Upper lobe of left lung (tissue), 6 donors: ENCODE measurements around the gene PTPRD. TPM values are rescaled to one million over a fixed set of nuclear protein-coding genes. Genes with fewer than 3 reads are reported as not detected.

Source experiments
- ATAC-seq, 2 donors: fragments of 200-7000 bp; cut with Tn5 transposase; one replicate each; pipeline ENCODE4 v1.9.1; 2022; ENCODE audit warnings: mild to moderate bottlenecking in 2 of 2, moderate library complexity in 2 of 2; ENCODE audit not compliant: low FRiP score in 2 of 2
- DNase-seq, 2 donors: peaks; one replicate each; pipeline ENCODE4 v3.0.0-alpha.2; 2019 to 2020
- H3K27ac ChIP-seq, 4 donors: fragments of 200-600 bp; sonication (generic); one replicate each; pipeline ENCODE4 v1.5.1; 2016 to 2019
- H3K27me3 ChIP-seq, 4 donors: fragments of 200-600 bp; sonication (generic); one replicate each; pipeline ENCODE4 v1.5.1; 2017 to 2019
- H3K36me3 ChIP-seq, 4 donors: fragments of 200-600 bp; sonication (generic); one replicate each; pipeline ENCODE4 v1.5.1; 2016 to 2019
- H3K4me1 ChIP-seq, 4 donors: fragments of 200-600 bp; sonication (generic); one replicate each; pipeline ENCODE4 v1.5.1; 2018 to 2019
- H3K4me3 ChIP-seq, 4 donors: fragments of 200-600 bp; sonication (generic); one replicate each; pipeline ENCODE4 v1.5.1; 2017 to 2019; ENCODE audit warnings: mild to moderate bottlenecking in 2 of 4, moderate library complexity in 1 of 4
- H3K9me3 ChIP-seq, 4 donors: fragments of 200-600 bp; sonication (generic); one replicate each; pipeline ENCODE4 v1.5.1; 2018 to 2019
- EP300 ChIP-seq, 4 donors: sonication (generic); formaldehyde crosslinking; IDR thresholded peaks; one replicate each; pipeline ENCODE4 v1.5.1; 2017; ENCODE audit warnings: antibody characterized with exemption in 4 of 4, control low read depth in 2 of 4
- POLR2A ChIP-seq, 4 donors: fragments of 450-650 bp; IDR thresholded peaks; one replicate each; pipeline ENCODE4 v1.5.1; 2016 to 2017; ENCODE audit warnings: antibody characterized with exemption in 4 of 4, mild to moderate bottlenecking in 2 of 4
- POLR2AphosphoS5 ChIP-seq, 2 donors: sonication (generic); formaldehyde crosslinking; IDR thresholded peaks; one replicate each; pipeline ENCODE4 v1.5.1; 2017; ENCODE audit warnings: antibody characterized with exemption in 2 of 2
- WGBS, 2 donors: methylation state at CpG; one replicate each; pipeline ENCODE4 v1.1.5; 2017 to 2018; 5-methylcytosine and 5-hydroxymethylcytosine counted together
- total RNA-seq, 6 donors: library from RNA; depleted of rRNA in 4 of 6; stranded (reverse); fragments of >200 nt in 4 of 6; gene quantifications; one replicate each; pipeline versions ENCODE4 v1.1.0 to v1.2.1, GENCODE V29; 2016 to 2021
- TF ChIP-seq, protein P1 (sequence below), 6 experiments: fragments of 450-650 bp in 4 of 6; fragments of 200-600 bp in 2 of 6; sonication (generic) in 2 of 6; IDR thresholded peaks; one replicate each; pipeline ENCODE4 v1.5.1; 2016 to 2019; ENCODE audit warnings: antibody characterized with exemption in 6 of 6
- donor health status: DM: no; HTN: no; CAD: no; lungs with moderate emphysema.
- donor health status: DM: no; HTN: yes; CAD: no; lungs with severe emphysema.

PTPRD gene
- total RNA-seq, 6 donors from 2014 or later = 7.4 to 46.1 (median 14.5) TPM

DNA sequence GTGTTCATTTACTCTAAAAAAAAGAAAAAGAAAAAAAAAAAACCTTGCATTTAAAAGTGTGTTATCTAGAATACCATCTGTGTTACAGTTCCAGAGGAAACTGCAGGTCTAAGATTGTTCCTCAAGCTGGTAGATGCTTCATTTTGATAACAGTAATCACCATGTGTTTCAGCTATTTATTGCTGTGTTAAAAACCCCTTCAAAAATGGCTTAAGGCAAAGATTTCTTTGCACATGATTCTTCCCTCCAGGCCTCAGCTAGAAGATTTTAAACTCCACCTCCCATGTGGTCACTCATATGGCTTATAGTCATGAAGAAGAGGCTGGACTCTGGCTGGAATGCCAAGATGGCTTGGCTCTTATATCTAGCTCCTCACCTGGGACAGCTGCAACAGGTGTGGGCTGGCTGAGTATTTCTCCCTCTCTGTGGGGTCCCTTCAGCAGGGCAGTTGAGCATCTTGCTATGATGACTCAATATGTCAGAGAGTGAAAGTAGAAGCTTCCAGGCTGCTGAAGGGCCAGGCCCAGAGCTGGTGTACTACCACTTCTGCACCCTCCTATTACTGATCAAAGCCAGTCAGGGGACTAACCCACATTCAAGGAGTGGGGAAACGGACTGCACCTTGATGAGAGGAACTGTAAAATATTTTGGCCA, 1892.8 kb downstream of the PTPRD start:
- Histone ChIP-seq H3K4me3 (no peak overlapping the region), H3K27ac (no peak overlapping the region), H3K4me1 (no peaks in the 10 kb centered on the region), H3K9me3 (no peaks in the 10 kb centered on the region), H3K27me3 (no peaks in the 10 kb centered on the region), H3K36me3 (no peaks in the 10 kb centered on the region)
- no peak for DNase-seq
- WGBS, 2 donors = 73 to 82% methylated on average over 1 of the region's 1 CpG
- ATAC-seq = no peak
- TF ChIP-seq POLR2A (IDR thresholded peaks at IDR 0.05) = no peak
- no peak for TF ChIP-seq POLR2AphosphoS5 (IDR thresholded peaks at IDR 0.05)
- TF ChIP-seq, protein P1, sequence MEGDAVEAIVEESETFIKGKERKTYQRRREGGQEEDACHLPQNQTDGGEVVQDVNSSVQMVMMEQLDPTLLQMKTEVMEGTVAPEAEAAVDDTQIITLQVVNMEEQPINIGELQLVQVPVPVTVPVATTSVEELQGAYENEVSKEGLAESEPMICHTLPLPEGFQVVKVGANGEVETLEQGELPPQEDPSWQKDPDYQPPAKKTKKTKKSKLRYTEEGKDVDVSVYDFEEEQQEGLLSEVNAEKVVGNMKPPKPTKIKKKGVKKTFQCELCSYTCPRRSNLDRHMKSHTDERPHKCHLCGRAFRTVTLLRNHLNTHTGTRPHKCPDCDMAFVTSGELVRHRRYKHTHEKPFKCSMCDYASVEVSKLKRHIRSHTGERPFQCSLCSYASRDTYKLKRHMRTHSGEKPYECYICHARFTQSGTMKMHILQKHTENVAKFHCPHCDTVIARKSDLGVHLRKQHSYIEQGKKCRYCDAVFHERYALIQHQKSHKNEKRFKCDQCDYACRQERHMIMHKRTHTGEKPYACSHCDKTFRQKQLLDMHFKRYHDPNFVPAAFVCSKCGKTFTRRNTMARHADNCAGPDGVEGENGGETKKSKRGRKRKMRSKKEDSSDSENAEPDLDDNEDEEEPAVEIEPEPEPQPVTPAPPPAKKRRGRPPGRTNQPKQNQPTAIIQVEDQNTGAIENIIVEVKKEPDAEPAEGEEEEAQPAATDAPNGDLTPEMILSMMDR (IDR thresholded peaks at IDR 0.05) = no peak
- no peak for TF ChIP-seq EP300 (IDR thresholded peaks at IDR 0.05)

DNA sequence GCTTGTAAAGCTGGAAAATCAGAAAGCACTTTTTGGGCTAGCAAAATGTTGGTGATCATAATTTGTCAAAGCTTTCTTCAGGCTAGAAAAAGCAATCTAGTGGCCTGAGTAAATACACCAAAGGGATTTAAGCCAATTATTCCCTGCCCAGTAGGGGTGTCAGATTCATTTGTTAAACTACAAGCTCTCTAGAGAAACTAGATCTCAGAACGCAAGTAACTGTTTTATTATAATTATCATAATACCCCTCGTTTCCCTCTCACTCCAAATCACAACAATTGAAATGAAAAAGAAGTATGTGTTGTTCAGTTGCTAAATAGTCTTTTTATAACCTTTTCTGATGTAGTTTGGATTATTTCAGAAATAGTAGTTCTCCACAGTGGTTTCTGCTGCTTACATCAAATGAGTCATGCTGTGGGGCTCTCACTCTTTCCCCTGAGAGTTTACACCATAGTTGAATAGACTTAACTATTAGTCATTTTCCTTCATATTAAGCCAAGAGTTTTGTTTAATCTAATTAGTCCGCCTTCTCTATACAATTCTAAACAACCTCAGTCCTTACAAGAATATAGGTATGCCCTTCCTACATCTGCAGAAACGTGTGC, 1894.6 kb downstream of the PTPRD start:
- no peak overlapping the region for H3K27ac ChIP-seq
- no peaks in the 10 kb centered on the region for H3K4me1 ChIP-seq
- TF ChIP-seq, protein P1 (IDR thresholded peaks at IDR 0.05) = no peak
- TF ChIP-seq POLR2AphosphoS5 (IDR thresholded peaks at IDR 0.05) (no peak), POLR2A (IDR thresholded peaks at IDR 0.05) (no peak), EP300 (IDR thresholded peaks at IDR 0.05) (no peak)
- peak in 1 of 2 donors; percentile 80 for ATAC-seq
- no peaks in the 10 kb centered on the region for H3K36me3 ChIP-seq
- DNase-seq = no peak
- no peaks in the 10 kb centered on the region for H3K9me3 ChIP-seq
- H3K4me3 ChIP-seq = no peak overlapping the region
- 73 to 74% methylated on average over 4 of the region's 4 CpGs for WGBS, 2 donors
- no peaks in the 10 kb centered on the region for H3K27me3 ChIP-seq

DNA sequence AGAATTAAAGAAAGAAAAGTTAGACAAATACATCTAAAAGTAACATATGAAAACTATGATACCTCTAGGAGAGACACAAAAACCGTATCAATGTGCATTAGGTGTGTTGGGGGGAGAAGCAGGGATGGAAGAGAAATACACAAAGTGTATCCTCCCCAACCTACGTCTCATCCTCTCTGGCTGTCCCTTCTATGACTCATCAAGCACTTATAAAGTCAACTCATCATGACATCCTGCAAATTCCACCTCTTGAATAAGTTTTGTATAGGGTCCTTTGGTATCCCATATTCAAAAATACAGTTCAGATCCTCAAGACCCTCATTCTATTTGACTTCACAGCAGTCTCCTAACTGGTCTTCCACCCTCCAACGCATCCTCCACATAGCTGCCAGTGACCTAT, 1895.7 kb downstream of the PTPRD start:
- DNase-seq (no peak), ATAC-seq (no peak)
- H3K4me1 ChIP-seq = no peaks in the 10 kb centered on the region
- 84 to 87% methylated on average over 3 of the region's 3 CpGs for WGBS, 2 donors
- no peaks in the 10 kb centered on the region for H3K9me3 ChIP-seq
- no peaks in the 10 kb centered on the region for H3K36me3 ChIP-seq
- H3K4me3 ChIP-seq = no peak overlapping the region
- TF ChIP-seq POLR2AphosphoS5 (IDR thresholded peaks at IDR 0.05) (no peak), EP300 (IDR thresholded peaks at IDR 0.05) (no peak), POLR2A (IDR thresholded peaks at IDR 0.05) (no peak)
- TF ChIP-seq, protein P1 (IDR thresholded peaks at IDR 0.05) = no peak
- H3K27me3 ChIP-seq = no peaks in the 10 kb centered on the region
- H3K27ac ChIP-seq = no peak overlapping the region

DNA sequence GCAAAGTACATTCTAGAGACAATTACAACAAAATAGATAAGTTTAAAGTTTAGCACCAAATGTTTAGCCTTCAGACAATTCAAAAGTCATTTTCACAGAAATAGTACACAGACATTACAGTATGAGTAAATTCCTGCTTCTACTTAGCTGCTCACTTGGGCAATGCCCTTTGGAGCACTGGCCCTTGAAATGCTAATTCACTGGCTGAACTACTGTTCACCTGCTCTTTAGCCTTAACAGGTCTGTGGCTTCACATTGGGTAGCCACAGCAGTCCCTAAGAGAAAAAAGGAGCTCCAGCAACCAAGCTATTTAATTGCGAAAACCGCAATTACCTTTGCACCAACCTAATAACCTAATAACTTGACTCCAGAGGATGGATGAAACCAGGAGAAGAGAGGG, 1897.0 kb downstream of the PTPRD start:
- H3K27ac ChIP-seq = no peak overlapping the region
- no peaks in the 10 kb centered on the region for H3K27me3 ChIP-seq
- H3K4me3 ChIP-seq = no peak overlapping the region
- 45 to 86% methylated on average over 2 of the region's 2 CpGs for WGBS, 2 donors
- ATAC-seq (no peak), DNase-seq (no peak)
- H3K36me3 ChIP-seq = no peaks in the 10 kb centered on the region
- H3K4me1 ChIP-seq = no peaks in the 10 kb centered on the region
- no peaks in the 10 kb centered on the region for H3K9me3 ChIP-seq
- TF ChIP-seq POLR2A (IDR thresholded peaks at IDR 0.05) = no peak
- TF ChIP-seq, protein P1 (IDR thresholded peaks at IDR 0.05) = no peak
- TF ChIP-seq EP300 (IDR thresholded peaks at IDR 0.05) = no peak
- no peak for TF ChIP-seq POLR2AphosphoS5 (IDR thresholded peaks at IDR 0.05)

DNA sequence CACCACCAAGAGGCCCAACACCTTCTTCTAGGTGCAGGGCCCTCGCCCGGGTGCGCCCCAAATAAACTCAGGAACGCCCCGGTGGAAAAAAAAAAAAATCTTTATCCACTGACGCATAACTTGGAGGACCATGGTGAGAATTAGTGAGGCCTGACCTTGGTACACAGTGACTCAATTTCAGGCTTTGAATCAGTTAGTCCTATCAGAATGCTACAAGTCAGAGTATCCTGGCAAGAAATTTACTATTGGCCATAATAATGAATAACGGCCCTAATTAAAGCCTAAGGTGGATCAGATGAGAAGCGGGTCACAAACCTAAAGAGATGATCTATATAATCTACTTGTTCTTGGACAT, 1899.0 kb downstream of the PTPRD start:
- Histone ChIP-seq H3K4me1 (no peaks in the 10 kb centered on the region), H3K27ac (no peak overlapping the region), H3K4me3 (no peak overlapping the region), H3K27me3 (no peaks in the 10 kb centered on the region), H3K9me3 (no peaks in the 10 kb centered on the region), H3K36me3 (no peaks in the 10 kb centered on the region)
- ATAC-seq (no peak), DNase-seq (no peak)
- TF ChIP-seq POLR2AphosphoS5 (IDR thresholded peaks at IDR 0.05) (no peak), POLR2A (IDR thresholded peaks at IDR 0.05) (no peak), EP300 (IDR thresholded peaks at IDR 0.05) (no peak)
- TF ChIP-seq, protein P1 (IDR thresholded peaks at IDR 0.05) = no peak
- WGBS, 2 donors = 85 to 87% methylated on average over 8 of the region's 8 CpGs
